ENCODE data around the gene POM121.
"Not testable (repeated sequence)": the region's sequence is repeated elsewhere in the genome, so short reads cannot be mapped to it uniquely, and the experiment has no call there.

DNA sequence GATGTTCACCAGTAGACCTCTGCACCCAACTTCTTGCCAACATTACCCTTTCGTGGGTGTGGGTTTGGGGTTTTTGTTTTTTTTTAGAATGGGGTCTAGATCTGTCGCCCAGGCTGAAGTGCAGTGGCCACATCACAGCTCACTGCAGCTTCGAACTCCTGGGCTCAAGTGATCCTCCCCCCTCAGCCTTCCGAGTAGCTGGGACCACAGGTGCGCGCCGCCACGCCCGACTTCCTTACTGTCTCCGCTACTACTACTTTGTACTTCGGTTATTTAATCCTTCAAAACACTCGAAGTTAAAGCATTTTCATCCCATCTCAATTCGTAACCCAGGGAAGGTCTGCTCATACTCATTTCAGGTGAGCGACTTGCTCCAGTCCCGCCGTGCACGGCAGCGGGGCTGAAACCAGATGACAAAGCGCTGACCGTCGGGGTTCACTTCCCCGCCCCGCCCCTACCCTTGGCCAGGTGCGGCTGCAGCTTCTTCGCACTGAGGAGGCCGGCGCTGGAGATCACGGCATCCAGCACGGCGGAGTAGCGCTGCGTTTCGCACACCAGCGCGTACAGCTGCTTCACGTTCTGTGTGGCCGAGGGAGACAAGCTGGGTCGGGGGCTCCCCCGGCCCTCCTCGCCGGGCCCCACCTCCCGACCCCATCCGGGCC, 29.1 kb downstream of the POM121 start:
- TF ChIP-seq YY1 (IDR thresholded peaks at IDR 0.05; ENCODE audit: insufficient read depth, insufficient read length); ZNF274 (IDR thresholded peaks at IDR 0.05; ENCODE audit: low read depth, low read length); SUZ12 (IDR thresholded peaks at IDR 0.05; ENCODE audit: extremely low read depth, insufficient read depth, insufficient read length): not testable (repeated sequence)
